ENCODE measurements around the gene ASXL1. TPM values are rescaled to one million over a fixed set of nuclear protein-coding genes. Genes with fewer than 3 reads are reported as not detected.

The ASXL1 gene
- polyA plus RNA-seq, 1 donor (not counting 4 experiments of a cell fraction or from before 2014, with no cell fraction given), result 20.0 TPM

GRCh38 chr20:32435449-32436107 lies 77.4 kb downstream of the ASXL1 start:
- no peak overlapping the region for H3K4me2 ChIP-seq (ENCODE audit: control insufficient read depth, extremely low read depth, insufficient read depth, low read depth, low read length)
- H3K4me3 ChIP-seq (ENCODE audit: control insufficient read depth in 2 of 3, extremely low read depth in 1 of 3, insufficient read depth in 2 of 3, low read depth in 1 of 3, low read length in 3 of 3), result no peak overlapping the region
- TF ChIP-seq CTCF (optimal IDR thresholded peaks at IDR 0.05 in 1 of 3, IDR thresholded peaks at IDR 0.05 in 1 of 3, conservative IDR thresholded peaks at IDR 0.05 in 1 of 3; ENCODE audit: extremely low read depth in 1 of 3, insufficient read depth in 2 of 3, low read length in 3 of 3), result no peak
- TF ChIP-seq EZH2 (IDR thresholded peaks at IDR 0.05; ENCODE audit: low read length), result no peak
- no peak for DNase-seq (ENCODE audit: low read depth, low spot score)
- peaks cover 38 to 53% of the 10 kb centered on the region in 2 experiments for H3K36me3 ChIP-seq (ENCODE audit: control insufficient read depth in 2 of 2, extremely low read depth in 1 of 2, insufficient read depth in 2 of 2, low read length in 2 of 2)
- no peaks in the 10 kb centered on the region for H3K79me2 ChIP-seq (ENCODE audit: control insufficient read depth, insufficient read depth, low read length)
- H4K20me1 ChIP-seq (ENCODE audit: control insufficient read depth, extremely low read depth, insufficient read depth, low read length), result no peaks in the 10 kb centered on the region
- no peaks in the 10 kb centered on the region for H3K4me1 ChIP-seq (ENCODE audit: control insufficient read depth, extremely low read depth, insufficient read depth, low read length)
- no peaks in the 10 kb centered on the region for H3K27me3 ChIP-seq (ENCODE audit: control insufficient read depth, extremely low read depth, insufficient read depth, low read length)
- H3K27ac ChIP-seq (ENCODE audit: control insufficient read depth, insufficient read depth, low read length), result no peak overlapping the region
- no peak overlapping the region for H3K9ac ChIP-seq (ENCODE audit: control insufficient read depth, extremely low read depth, insufficient read depth, low read length)
- no peaks in the 10 kb centered on the region for H3K9me1 ChIP-seq (ENCODE audit: control insufficient read depth, extremely low read depth, insufficient read depth, low read length)
- FAIRE-seq, result no peak
- no peaks in the 10 kb centered on the region for H3K9me3 ChIP-seq (ENCODE audit: control insufficient read depth, low read depth, low read length)
- dilution Hi-C loops (cut with MboI; ENCODE audit: extremely low pct_ligation_motif_present, low sequenced_read_pairs), result no loop called here
- H2AFZ ChIP-seq (ENCODE audit: control insufficient read depth, low read length), result no peak overlapping the region

GRCh38 chr20:32436142-32436861 lies 78.2 kb downstream of the ASXL1 start:
- DNase-seq (ENCODE audit: low read depth, low spot score) (no peak), FAIRE-seq (no peak)
- Histone ChIP-seq H3K9me1 (ENCODE audit: control insufficient read depth, extremely low read depth, insufficient read depth, low read length) (no peaks in the 10 kb centered on the region), H3K9me3 (ENCODE audit: control insufficient read depth, low read depth, low read length) (no peaks in the 10 kb centered on the region), H3K79me2 (ENCODE audit: control insufficient read depth, insufficient read depth, low read length) (no peaks in the 10 kb centered on the region), H3K4me2 (ENCODE audit: control insufficient read depth, extremely low read depth, insufficient read depth, low read depth, low read length) (no peak overlapping the region), H3K4me1 (ENCODE audit: control insufficient read depth, extremely low read depth, insufficient read depth, low read length) (no peaks in the 10 kb centered on the region), H3K9ac (ENCODE audit: control insufficient read depth, extremely low read depth, insufficient read depth, low read length) (no peak overlapping the region), H4K20me1 (ENCODE audit: control insufficient read depth, extremely low read depth, insufficient read depth, low read length) (no peaks in the 10 kb centered on the region), H3K27ac (ENCODE audit: control insufficient read depth, insufficient read depth, low read length) (no peak overlapping the region), H3K36me3 (ENCODE audit: control insufficient read depth in 2 of 2, extremely low read depth in 1 of 2, insufficient read depth in 2 of 2, low read length in 2 of 2) (peaks cover 32 to 49% of the 10 kb centered on the region in 2 experiments), H3K27me3 (ENCODE audit: control insufficient read depth, extremely low read depth, insufficient read depth, low read length) (no peaks in the 10 kb centered on the region), H2AFZ (ENCODE audit: control insufficient read depth, low read length) (no peak overlapping the region), H3K4me3 (ENCODE audit: control insufficient read depth in 2 of 3, extremely low read depth in 1 of 3, insufficient read depth in 2 of 3, low read depth in 1 of 3, low read length in 3 of 3) (no peak overlapping the region)
- TF ChIP-seq EZH2 (IDR thresholded peaks at IDR 0.05; ENCODE audit: low read length), result no peak
- dilution Hi-C loops (cut with MboI; ENCODE audit: extremely low pct_ligation_motif_present, low sequenced_read_pairs), result no loop called here

All from keratinocyte (primary cell).